Neural cell (in vitro differentiated cells): ENCODE measurements around the gene CDKAL1. TPM values are rescaled to one million over a fixed set of nuclear protein-coding genes. Genes with fewer than 3 reads are reported as not detected.

Experiments used
- H2AFZ ChIP-seq: fragments of 200-600, 300-800 bp; sonication (generic), shearing (Covaris generic); 2 replicates; pipeline ENCODE4 v1.6.0; 2014; ENCODE audit warnings: low read depth, mild to moderate bottlenecking, antibody characterized with exemption, low read length, moderate library complexity
- H3F3A ChIP-seq: fragments of 200-600 bp; shearing (Covaris generic); 2 replicates; pipeline ENCODE4 v1.6.1; 2016; ENCODE audit warnings: mild to moderate bottlenecking, moderate library complexity, mixed read lengths, antibody characterized with exemption, low read length; ENCODE audit not compliant: insufficient read depth, poor library complexity, severe bottlenecking
- H3K27ac ChIP-seq: fragments of 200-600, 300-800 bp; sonication (generic), shearing (Covaris generic); 2 replicates; pipeline ENCODE4 v1.5.1; 2014; ENCODE audit warnings: mild to moderate bottlenecking, low read length, moderate library complexity
- H3K27me3 ChIP-seq: fragments of 300-800, 200-600 bp; sonication (generic), shearing (Covaris generic); 2 replicates; pipeline ENCODE4 v1.6.0; 2014; ENCODE audit warnings: mild to moderate bottlenecking, low read depth, low read length, moderate library complexity; ENCODE audit not compliant: insufficient read depth
- H3K36me3 ChIP-seq: fragments of 300-800, 200-600 bp; sonication (generic), shearing (Covaris generic); 2 replicates; pipeline ENCODE4 v1.5.1; 2014; ENCODE audit warnings: mild to moderate bottlenecking, antibody characterized with exemption, low read length, moderate library complexity; ENCODE audit not compliant: insufficient read depth
- H3K4me2 ChIP-seq: fragments of 300-800, 200-600 bp; sonication (generic), shearing (Covaris generic); 2 replicates; pipeline ENCODE4 v1.6.0; 2014; ENCODE audit warnings: mild to moderate bottlenecking, low read length
- H3K4me3 ChIP-seq: fragments of 300-800, 200-600 bp; sonication (generic), shearing (Covaris generic); 2 replicates; pipeline ENCODE4 v1.5.1; 2014; ENCODE audit warnings: mild to moderate bottlenecking, low read length, moderate library complexity
- H3K79me2 ChIP-seq: fragments of 200-600 bp; shearing (Covaris generic); replicated peaks from 2 replicates; pipeline ENCODE4 v1.6.0; 2014; ENCODE audit warnings: mild to moderate bottlenecking, low read length, moderate library complexity; ENCODE audit not compliant: insufficient read depth
- H3K9ac ChIP-seq: fragments of 300-800, 200-600 bp; sonication (generic), shearing (Covaris generic); 2 replicates; pipeline ENCODE4 v1.6.1; 2016; ENCODE audit warnings: mild to moderate bottlenecking, low read length, mixed read lengths
- H3K9me2 ChIP-seq: fragments of 200-600 bp; shearing (Covaris generic); 2 replicates; pipeline ENCODE4 v1.6.1; 2016; ENCODE audit warnings: mild to moderate bottlenecking, low read length, mixed read lengths; ENCODE audit not compliant: insufficient read depth
- H3K9me3 ChIP-seq: fragments of 200-600, 300-800 bp; sonication (generic), shearing (Covaris generic); 2 replicates; pipeline ENCODE4 v1.6.1; 2016; ENCODE audit warnings: mild to moderate bottlenecking, mixed run types, low read length, moderate library complexity, mixed read lengths
- H4K20me1 ChIP-seq: fragments of 200-600 bp; shearing (Covaris generic); 2 replicates; pipeline ENCODE4 v1.6.1; 2016; ENCODE audit warnings: mild to moderate bottlenecking, mixed run types; ENCODE audit not compliant: insufficient read depth
- CTCF ChIP-seq: fragments of 450-650 bp; IDR thresholded peaks from 2 replicates; pipeline ENCODE4 v1.5.1; 2014; ENCODE audit warnings: antibody characterized with exemption, mild to moderate bottlenecking, moderate library complexity; ENCODE audit not compliant: poor library complexity, severe bottlenecking
- EP300 ChIP-seq: fragments of 450-650 bp; conservative IDR thresholded peaks from 2 replicates; pipeline ENCODE4 v1.6.1; 2014; ENCODE audit warnings: antibody characterized with exemption, mild to moderate bottlenecking, moderate library complexity; ENCODE audit not compliant: poor library complexity, severe bottlenecking
- EZH2 ChIP-seq: fragments of 200-600, 300-800 bp; shearing (Covaris generic), sonication (generic); IDR thresholded peaks from 2 replicates; pipeline ENCODE4 v1.6.1; 2014; ENCODE audit warnings: antibody characterized with exemption, low read length, borderline replicate concordance, mild to moderate bottlenecking; ENCODE audit not compliant: insufficient read depth, poor library complexity, severe bottlenecking
- MXI1 ChIP-seq: fragments of 450-650 bp; conservative IDR thresholded peaks from 2 replicates; pipeline ENCODE4 v1.6.1; 2014; ENCODE audit warnings: antibody characterized with exemption, mild to moderate bottlenecking; ENCODE audit not compliant: poor library complexity, severe bottlenecking
- POLR2AphosphoS5 ChIP-seq: IDR thresholded peaks from 2 replicates; pipeline ENCODE4 v1.6.1; 2012
- RAD21 ChIP-seq: fragments of 450-650 bp; conservative IDR thresholded peaks from 2 replicates; pipeline ENCODE4 v1.6.1; 2014; ENCODE audit warnings: antibody characterized with exemption, mild to moderate bottlenecking, moderate library complexity
- REST ChIP-seq: IDR thresholded peaks from 2 replicates; pipeline ENCODE4 v1.6.1; 2012; ENCODE audit warnings: borderline replicate concordance
- SMC3 ChIP-seq: fragments of 450-650 bp; conservative IDR thresholded peaks from 2 replicates; pipeline ENCODE4 v1.6.1; 2014; ENCODE audit warnings: antibody characterized with exemption, mild to moderate bottlenecking, moderate library complexity; ENCODE audit not compliant: poor library complexity
- TAF1 ChIP-seq: IDR thresholded peaks from 2 replicates; pipeline ENCODE4 v1.6.1; 2012; ENCODE audit warnings: low read depth
- polyA plus RNA-seq: library from polyadenylated mRNA; depleted of rRNA; stranded (reverse); fragments of >200 nt; gene quantifications from 2 replicates; pipeline ENCODE4 v1.2.3, GENCODE V29; 2014

The CDKAL1 gene
- polyA plus RNA-seq, 1 donor from 2014 or later, result 10.7 TPM

- no peaks in the 10 kb centered on the region for H4K20me1 ChIP-seq
- H3K9me3 ChIP-seq, result no peaks in the 10 kb centered on the region
- H3K27me3 ChIP-seq, result no peaks in the 10 kb centered on the region
- no peak overlapping the region for H3K4me2 ChIP-seq
- H3K9me2 ChIP-seq, result no peaks in the 10 kb centered on the region
- no peak for TF ChIP-seq REST
- TF ChIP-seq EZH2, result no peak
- TF ChIP-seq CTCF, result no peak
- no peak for TF ChIP-seq SMC3
- TF ChIP-seq POLR2AphosphoS5, result no peak
- TF ChIP-seq MXI1, result no peak
- TF ChIP-seq EP300, result no peak
- TF ChIP-seq TAF1, result no peak
- TF ChIP-seq RAD21, result no peak
- H3K79me2 ChIP-seq, result no peaks in the 10 kb centered on the region
- no peak overlapping the region for H3K27ac ChIP-seq
- no peak overlapping the region for H3K4me3 ChIP-seq
- H3F3A ChIP-seq, result no peaks in the 10 kb centered on the region
- H3K9ac ChIP-seq, result no peak overlapping the region
- H2AFZ ChIP-seq, result no peak overlapping the region
- no peaks in the 10 kb centered on the region for H3K36me3 ChIP-seq
Measured at GRCh38 chr6:20943922-20944321, 409.7 kb downstream of the CDKAL1 start.

GRCh38 chr6:20946022-20946421 lies 411.8 kb downstream of the CDKAL1 start:
- H3F3A ChIP-seq, result no peaks in the 10 kb centered on the region
- H4K20me1 ChIP-seq, result no peaks in the 10 kb centered on the region
- no peak overlapping the region for H3K4me3 ChIP-seq
- H3K9me2 ChIP-seq, result no peaks in the 10 kb centered on the region
- no peaks in the 10 kb centered on the region for H3K27me3 ChIP-seq
- no peaks in the 10 kb centered on the region for H3K9me3 ChIP-seq
- no peak overlapping the region for H3K9ac ChIP-seq
- H3K36me3 ChIP-seq, result no peaks in the 10 kb centered on the region
- H3K27ac ChIP-seq, result no peak overlapping the region
- no peaks in the 10 kb centered on the region for H3K79me2 ChIP-seq
- no peak overlapping the region for H3K4me2 ChIP-seq
- TF ChIP-seq POLR2AphosphoS5, result no peak
- no peak for TF ChIP-seq EZH2
- no peak for TF ChIP-seq CTCF
- no peak for TF ChIP-seq TAF1
- no peak for TF ChIP-seq SMC3
- TF ChIP-seq RAD21, result no peak
- TF ChIP-seq MXI1, result no peak
- no peak for TF ChIP-seq REST
- TF ChIP-seq EP300, result no peak
- no peak overlapping the region for H2AFZ ChIP-seq
